IMR-90 (cell line): ENCODE data around the gene CARM1. TPM values are rescaled to one million over a fixed set of nuclear protein-coding genes. Genes with fewer than 3 reads are reported as not detected.

Source experiments
- ATAC-seq: fragments of 200-7000 bp; cut with Tn5 transposase; 2 replicates; pipeline ENCODE4 v1.9.1; 2020; ENCODE audit warnings: low read depth, mild to moderate bottlenecking, moderate library complexity
- BruUV-seq: library from RNA; stranded (reverse); fragments of 400-500 nt; replicated peaks from 2 replicates; lab custom pipeline; 2021; lab: Mats Ljungman, UMichigan
- CTCF ChIA-PET: fragments of 300-600 bp; formaldehyde crosslinking; extraction: SDS; loops from one replicate; lab custom pipeline; 2021; ENCODE audit warnings: antibody characterized with exemption; lab: Yijun Ruan, JAX
- POLR2A ChIA-PET: fragments of 300-600 bp; sonication (Branson Sonifier 250); formaldehyde crosslinking; loops from one replicate; lab custom pipeline; 2022; ENCODE audit warnings: antibody characterized with exemption; ENCODE audit not compliant: unreplicated experiment; lab: Charles Lee
- DNase-seq: peaks from one replicate; pipeline ENCODE4 v3.0.0; 2013
- H2AFZ ChIP-seq: replicated peaks from 2 replicates; pipeline ENCODE3; 2013; ENCODE audit warnings: low read length, mild to moderate bottlenecking; ENCODE audit not compliant: poor library complexity
- H2AK5ac ChIP-seq: 2 replicates; pipeline ENCODE4 v1.6.1; 2013; ENCODE audit warnings: low read depth, low read length, inconsistent platforms
- H2AK9ac ChIP-seq: replicated peaks from 2 replicates; pipeline ENCODE3; 2013; ENCODE audit warnings: mild to moderate bottlenecking, low read depth, low read length, moderate library complexity; ENCODE audit not compliant: poor library complexity
- H2BK120ac ChIP-seq: 2 replicates; pipeline ENCODE4 v1.6.1; 2013; ENCODE audit warnings: low read depth, low read length, inconsistent platforms
- H2BK15ac ChIP-seq: 3 replicates; pipeline ENCODE4 v1.6.1; 2013; ENCODE audit warnings: low read depth, low read length, inconsistent platforms
- H2BK20ac ChIP-seq: 2 replicates; pipeline ENCODE4 v1.6.1; 2013; ENCODE audit warnings: low read depth, mild to moderate bottlenecking, inconsistent platforms, low read length, moderate library complexity
- H2BK5ac ChIP-seq: 2 replicates; pipeline ENCODE4 v1.6.1; 2013; ENCODE audit warnings: mild to moderate bottlenecking, low read depth, low read length, inconsistent platforms; ENCODE audit not compliant: poor library complexity, severe bottlenecking
- H3K14ac ChIP-seq: replicated peaks from 2 replicates; pipeline ENCODE4 v1.6.1; 2013; ENCODE audit warnings: low read depth, low read length, inconsistent platforms
- H3K18ac ChIP-seq: 2 replicates; pipeline ENCODE4 v1.6.1; 2013; ENCODE audit warnings: low read depth, low read length, control low read depth
- H3K23ac ChIP-seq: 2 replicates; pipeline ENCODE4 v1.6.1; 2013; ENCODE audit warnings: low read depth, low read length, inconsistent platforms
- H3K27ac ChIP-seq: 2 replicates; pipeline ENCODE4 v1.5.1; 2013; ENCODE audit warnings: mild to moderate bottlenecking, control low read depth, low read length; ENCODE audit not compliant: insufficient read depth
- H3K27me3 ChIP-seq: 2 replicates; pipeline ENCODE4 v1.6.1; 2013; ENCODE audit warnings: low read length; ENCODE audit not compliant: control insufficient read depth, insufficient read depth
- H3K36me3 ChIP-seq: 2 replicates; pipeline ENCODE4 v1.6.1; 2013; ENCODE audit warnings: low read length, mixed read lengths; ENCODE audit not compliant: control insufficient read depth, insufficient read depth
- H3K4ac ChIP-seq: 2 replicates; pipeline ENCODE4 v1.6.1; 2013; ENCODE audit warnings: low read depth, low read length, inconsistent platforms
- H3K4me1 ChIP-seq: 2 replicates; pipeline ENCODE4 v1.6.1; 2013; ENCODE audit warnings: low read length, mixed read lengths; ENCODE audit not compliant: control insufficient read depth, insufficient read depth
- H3K4me2 ChIP-seq: 2 replicates; pipeline ENCODE4 v1.6.1; 2013; ENCODE audit warnings: low read depth, mild to moderate bottlenecking, control low read depth, low read length, moderate library complexity
- H3K4me3 ChIP-seq: 2 replicates; pipeline ENCODE4 v1.5.1; 2013; ENCODE audit warnings: low read depth, mild to moderate bottlenecking, control low read depth, low read length, moderate library complexity; ENCODE audit not compliant: insufficient read depth
- H3K56ac ChIP-seq: 2 replicates; pipeline ENCODE4 v1.6.1; 2013; ENCODE audit warnings: low read length, inconsistent platforms; ENCODE audit not compliant: insufficient read depth; ENCODE audit errors: extremely low read depth
- H3K79me1 ChIP-seq, 2 experiments: 2 replicates each; pipeline ENCODE4 v1.6.1; 2013; ENCODE audit warnings: low read length in 2 of 2, inconsistent platforms in 1 of 2, low read depth in 1 of 2
- H3K9ac ChIP-seq: 2 replicates; pipeline ENCODE4 v1.6.1; 2013; ENCODE audit warnings: low read depth, low read length, control low read depth
- H3K9me1 ChIP-seq: 2 replicates; pipeline ENCODE4 v1.6.1; 2013; ENCODE audit warnings: low read length, inconsistent platforms; ENCODE audit not compliant: insufficient read depth
- H3K9me3 ChIP-seq: 2 replicates; pipeline ENCODE4 v1.6.1; 2013; ENCODE audit warnings: low read length; ENCODE audit not compliant: control insufficient read depth, insufficient read depth
- H4K20me1 ChIP-seq: 2 replicates; pipeline ENCODE4 v1.6.1; 2013; ENCODE audit warnings: low read length, inconsistent platforms; ENCODE audit not compliant: insufficient read depth
- H4K5ac ChIP-seq: 2 replicates; pipeline ENCODE4 v1.6.1; 2013; ENCODE audit warnings: mild to moderate bottlenecking, low read depth, low read length, control low read depth
- H4K8ac ChIP-seq, 2 experiments: 2 replicates each; pipeline ENCODE4 v1.6.1; 2013; ENCODE audit warnings: low read depth in 2 of 2, low read length in 2 of 2, control low read depth in 1 of 2, inconsistent platforms in 1 of 2
- H4K91ac ChIP-seq: 2 replicates; pipeline ENCODE4 v1.6.1; 2013; ENCODE audit warnings: low read depth, low read length, inconsistent platforms; ENCODE audit not compliant: insufficient read depth
- MAFK ChIP-seq: IDR thresholded peaks from 2 replicates; pipeline ENCODE4 v1.6.1; 2012; ENCODE audit warnings: low read depth, low read length, improper control_type of control experiment
- MAZ ChIP-seq: IDR thresholded peaks from 2 replicates; pipeline ENCODE4 v1.6.1; 2012; ENCODE audit warnings: low read depth, mild to moderate bottlenecking, low read length, improper control_type of control experiment, moderate library complexity, borderline replicate concordance
- NFE2L2 ChIP-seq: fragments of 150-350 bp; IDR thresholded peaks from 2 replicates; pipeline ENCODE4 v1.6.1; 2016; ENCODE audit warnings: low read depth, mild to moderate bottlenecking, low read length
- RFX5 ChIP-seq: IDR thresholded peaks from 2 replicates; pipeline ENCODE4 v1.8.0; 2012; ENCODE audit warnings: low read depth, mild to moderate bottlenecking, low read length, moderate library complexity
- SMC3 ChIP-seq: fragments of 150-350 bp; IDR thresholded peaks from 2 replicates; pipeline ENCODE4 v1.6.1; 2016; ENCODE audit warnings: low read depth, mild to moderate bottlenecking, antibody characterized with exemption, low read length, moderate library complexity
- WGBS, 2 experiments: methylation state at CpG; one replicate each; pipeline versions ENCODE4 v1.1.5 to v1.1.7; 2013; ENCODE audit warnings: missing lambda C conversion rate in 2 of 2; ENCODE audit not compliant: insufficient read length in 1 of 2; ENCODE audit errors: extremely low coverage in 2 of 2; 5-methylcytosine and 5-hydroxymethylcytosine counted together
- dilution Hi-C: fragments of 300-500 bp; cut with HindIII; formaldehyde crosslinking; loops from one replicate; pipeline ENCODE4 v1.14.3; 2018; ENCODE audit warnings: low sequenced_read_pairs; ENCODE audit not compliant: unreplicated experiment
- in situ Hi-C: fragments of 300-500 bp; cut with MboI; formaldehyde crosslinking; loops from 3 replicates; pipeline ENCODE4 v1.14.3; 2019; ENCODE audit warnings: low sequenced_read_pairs, inconsistent platforms, mixed read lengths
- intact Hi-C: fragments of 100-400 bp; cut with micrococcal nuclease; formaldehyde crosslinking; loops from 2 replicates; pipeline ENCODE4 v1.10.0; 2022
- polyA plus RNA-seq, 3 experiments: library from polyadenylated mRNA; depleted of rRNA; stranded (reverse); fragments of >200 nt; gene quantifications; 2 replicates each; pipeline ENCODE4 v1.2.3, GENCODE V29; 2012; ENCODE audit warnings: low replicate concordance in 1 of 3
- total RNA-seq: library from RNA; depleted of rRNA; stranded (reverse); fragments of >200 nt; gene quantifications from 2 replicates; pipeline ENCODE4 v1.2.3, GENCODE V29; 2012
- TF ChIP-seq, protein P1 (sequence below): fragments of 150-350 bp; IDR thresholded peaks from 2 replicates; pipeline ENCODE4 v1.6.1; 2016; ENCODE audit warnings: low read depth, mild to moderate bottlenecking, low read length, moderate library complexity, borderline replicate concordance
- TF ChIP-seq, protein P2 (sequence below): conservative IDR thresholded peaks from 2 replicates; pipeline ENCODE4 v1.5.1; 2012; ENCODE audit warnings: mild to moderate bottlenecking, low read depth, low read length, improper control_type of control experiment

CARM1 gene
- total and polyA plus RNA-seq, 2 of the 4 experiments (the other 2 are of a cell fraction): 20.3 to 67.1 TPM

DNA sequence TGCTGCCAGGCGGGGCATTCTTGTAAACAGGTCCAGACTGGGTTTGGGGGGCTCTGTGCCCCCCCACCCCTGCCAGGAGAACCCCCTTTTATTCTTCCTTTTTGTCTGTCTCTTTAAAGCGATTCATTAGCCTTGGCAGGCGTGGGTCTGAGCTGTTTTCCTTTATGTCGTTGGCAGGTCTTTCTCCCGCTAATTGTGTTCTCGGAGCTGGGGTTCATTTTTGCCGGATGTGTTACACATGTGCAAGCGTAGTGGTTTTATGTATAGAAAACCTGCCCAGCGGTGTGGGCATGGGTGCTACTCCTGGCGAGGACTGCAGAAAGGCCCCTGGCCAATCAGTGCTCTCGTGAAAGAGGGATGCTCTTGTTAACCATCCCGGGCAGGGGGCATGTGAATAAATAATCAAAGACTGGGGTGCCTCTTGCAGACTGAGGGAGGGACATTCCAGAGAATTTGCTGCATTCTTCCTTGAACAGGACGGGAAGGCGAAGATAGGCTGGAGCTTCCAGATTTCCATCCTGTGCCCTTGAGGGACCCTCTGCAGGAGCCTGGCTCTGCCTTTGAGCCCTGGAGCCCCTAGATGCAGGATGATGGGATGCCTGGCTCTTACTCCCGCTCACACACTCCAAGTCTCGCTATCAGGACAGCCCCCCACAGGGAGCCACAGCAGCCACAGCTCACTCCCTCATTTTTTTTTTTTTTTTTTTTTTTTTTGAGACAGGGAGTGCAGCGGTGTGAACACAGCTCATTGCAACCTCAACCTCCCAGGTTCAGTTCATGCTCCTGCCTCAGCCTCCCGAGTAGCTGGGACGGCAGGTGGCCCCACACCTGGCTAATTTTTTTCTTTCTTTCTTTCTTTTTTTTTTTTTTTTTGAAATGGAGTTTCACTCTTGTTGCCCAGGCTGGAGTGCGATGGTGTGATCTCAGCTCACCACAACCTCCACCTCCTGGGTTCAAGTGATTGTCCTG is 14.1 kb downstream of the CARM1 start:
- Histone ChIP-seq H2BK15ac (no peak overlapping the region; the same call in 2 of the 3 replicates), H3K14ac (0 out of 2 replicates have a peak overlapping the region, but pooled peaks have one; percentile 19), H2BK120ac (no peak overlapping the region), H2AK9ac (peak overlapping the region; percentile 7), H3K36me3 (0 out of 2 replicates have a peak, but pooled peaks cover 2% of the 10 kb centered on the region), H3K27ac (no peak overlapping the region), H2BK5ac (no peak overlapping the region), H4K5ac (no peak overlapping the region), H3K4me1 (peaks cover 16% of the 10 kb centered on the region), H2AFZ (peak overlapping the region; percentile 26), H2AK5ac (no peak overlapping the region), H3K79me1 (peaks cover 11 to 88% of the 10 kb centered on the region in 2 experiments), H3K9me1 (peaks cover 27% of the 10 kb centered on the region), H3K56ac (no peak overlapping the region), H3K18ac (no peak overlapping the region), H4K91ac (no peak overlapping the region), H4K8ac (no peak overlapping the region), H3K4me3 (no peak overlapping the region), H2BK20ac (no peak overlapping the region), H3K4me2 (no peak overlapping the region), H3K4ac (peak overlapping the region; percentile 31; the same call in 1 of the 2 replicates), H3K9ac (no peak overlapping the region), H3K9me3 (no peaks in the 10 kb centered on the region), H4K20me1 (peaks cover 64% of the 10 kb centered on the region), H3K27me3 (no peaks in the 10 kb centered on the region), H3K23ac (no peak overlapping the region)
- TF ChIP-seq MAZ: no peak
- TF ChIP-seq SMC3: no peak
- TF ChIP-seq, protein P1, sequence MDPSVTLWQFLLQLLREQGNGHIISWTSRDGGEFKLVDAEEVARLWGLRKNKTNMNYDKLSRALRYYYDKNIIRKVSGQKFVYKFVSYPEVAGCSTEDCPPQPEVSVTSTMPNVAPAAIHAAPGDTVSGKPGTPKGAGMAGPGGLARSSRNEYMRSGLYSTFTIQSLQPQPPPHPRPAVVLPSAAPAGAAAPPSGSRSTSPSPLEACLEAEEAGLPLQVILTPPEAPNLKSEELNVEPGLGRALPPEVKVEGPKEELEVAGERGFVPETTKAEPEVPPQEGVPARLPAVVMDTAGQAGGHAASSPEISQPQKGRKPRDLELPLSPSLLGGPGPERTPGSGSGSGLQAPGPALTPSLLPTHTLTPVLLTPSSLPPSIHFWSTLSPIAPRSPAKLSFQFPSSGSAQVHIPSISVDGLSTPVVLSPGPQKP: no peak
- TF ChIP-seq, protein P2, sequence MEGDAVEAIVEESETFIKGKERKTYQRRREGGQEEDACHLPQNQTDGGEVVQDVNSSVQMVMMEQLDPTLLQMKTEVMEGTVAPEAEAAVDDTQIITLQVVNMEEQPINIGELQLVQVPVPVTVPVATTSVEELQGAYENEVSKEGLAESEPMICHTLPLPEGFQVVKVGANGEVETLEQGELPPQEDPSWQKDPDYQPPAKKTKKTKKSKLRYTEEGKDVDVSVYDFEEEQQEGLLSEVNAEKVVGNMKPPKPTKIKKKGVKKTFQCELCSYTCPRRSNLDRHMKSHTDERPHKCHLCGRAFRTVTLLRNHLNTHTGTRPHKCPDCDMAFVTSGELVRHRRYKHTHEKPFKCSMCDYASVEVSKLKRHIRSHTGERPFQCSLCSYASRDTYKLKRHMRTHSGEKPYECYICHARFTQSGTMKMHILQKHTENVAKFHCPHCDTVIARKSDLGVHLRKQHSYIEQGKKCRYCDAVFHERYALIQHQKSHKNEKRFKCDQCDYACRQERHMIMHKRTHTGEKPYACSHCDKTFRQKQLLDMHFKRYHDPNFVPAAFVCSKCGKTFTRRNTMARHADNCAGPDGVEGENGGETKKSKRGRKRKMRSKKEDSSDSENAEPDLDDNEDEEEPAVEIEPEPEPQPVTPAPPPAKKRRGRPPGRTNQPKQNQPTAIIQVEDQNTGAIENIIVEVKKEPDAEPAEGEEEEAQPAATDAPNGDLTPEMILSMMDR: no peak
- no peak for TF ChIP-seq NFE2L2
- TF ChIP-seq RFX5: no peak
- no peak for TF ChIP-seq MAFK
- POLR2A ChIA-PET: interaction anchor here (0.5 to 0.6 kb wide), 2 partner anchors 71 to 566 kb away, joined by 3 to 4 read pairs; no protein-coding TSS in a partner anchor
- intact Hi-C loops: no loop called here
- in situ Hi-C loops: no loop called here
- CTCF ChIA-PET: interaction anchor here (0.7 kb wide), 1 partner anchor 24 kb away, joined by 3 read pairs; no protein-coding TSS in a partner anchor
- dilution Hi-C loops: no loop called here
- no TSS peak for BruUV-seq
- WGBS, 2 experiments: 60% methylated on average over 8 of the region's 20 CpGs; no CpG with 5 or more reads in 1 of the 2 experiments
- peak; percentile 35 for ATAC-seq
- DNase-seq: no peak
